PC-9 (cell line): ENCODE data around the gene MYO10.

Experiments used
- CTCF ChIP-seq: fragments of 200-600 bp; sonication (generic); conservative IDR thresholded peaks from 2 replicates; pipeline ENCODE4 v1.6.1; 2017; ENCODE audit warnings: mixed run types, antibody characterized with exemption, mild to moderate bottlenecking, moderate library complexity
- EZH2 ChIP-seq: fragments of 200-600 bp; sonication (generic); IDR thresholded peaks from 2 replicates; pipeline ENCODE4 v1.8.0; 2017; ENCODE audit warnings: antibody characterized with exemption, low read depth

GRCh38 chr5:16740811-16741392 lies 195.2 kb downstream of the MYO10 start:
- no peak for TF ChIP-seq CTCF
- TF ChIP-seq EZH2: no peak
